Uterus (tissue), 4 donors: ENCODE measurements around the gene GP5. TPM values are rescaled to one million over a fixed set of nuclear protein-coding genes. Genes with fewer than 3 reads are reported as not detected.

Experiments
- DNase-seq, 2 donors: peaks; one replicate each; pipeline ENCODE4 v3.0.0-alpha.2; 2019 to 2020
- H3K27ac ChIP-seq, 2 donors: fragments of 200-600 bp; sonication (generic); 1 replicate in 1 of 2; 2 replicates in 1 of 2; pipeline ENCODE4 v1.5.1; 2016 to 2018
- H3K27me3 ChIP-seq, 2 donors: fragments of 200-600 bp; sonication (generic); one replicate each; pipeline ENCODE4 v1.5.1; 2018 to 2019; ENCODE audit warnings: control low read depth in 1 of 2
- H3K36me3 ChIP-seq, 2 donors: fragments of 200-600 bp; sonication (generic); one replicate each; pipeline ENCODE4 v1.5.1; 2019; ENCODE audit warnings: control low read depth in 1 of 2
- H3K4me1 ChIP-seq, 2 donors: fragments of 200-600 bp; sonication (generic); one replicate each; pipeline ENCODE4 v1.5.1; 2018 to 2019; ENCODE audit warnings: control low read depth in 1 of 2
- H3K4me3 ChIP-seq, 2 donors: fragments of 200-600 bp; sonication (generic); 1 replicate in 1 of 2; 2 replicates in 1 of 2; pipeline ENCODE4 v1.5.1; 2018 to 2019; ENCODE audit warnings: mild to moderate bottlenecking in 1 of 2
- H3K9me3 ChIP-seq, 2 donors: fragments of 200-600 bp; sonication (generic); one replicate each; pipeline ENCODE4 v1.5.1; 2019; ENCODE audit warnings: control low read depth in 1 of 2
- POLR2A ChIP-seq, 2 donors: fragments of 450-650 bp; IDR thresholded peaks; one replicate each; pipeline ENCODE4 v1.6.1; 2016; ENCODE audit warnings: antibody characterized with exemption in 2 of 2, mild to moderate bottlenecking in 1 of 2, moderate library complexity in 1 of 2
- intact Hi-C: fragments of 100-400 bp; cut with DNase I; formaldehyde crosslinking; loops from one replicate; pipeline ENCODE4 v1.15.1; 2023; ENCODE audit warnings: low total_unique reads
- total RNA-seq, 4 donors: library from RNA; depleted of rRNA in 3 of 4; stranded (reverse); fragments of >200 nt in 3 of 4; gene quantifications; one replicate each; pipeline versions ENCODE4 v1.1.0 to v1.2.4, GENCODE V29; 2014 to 2023
- TF ChIP-seq, protein P1 (sequence below), 4 experiments: fragments of 200-600 bp in 2 of 4; fragments of 450-650 bp in 2 of 4; sonication (generic) in 2 of 4; IDR thresholded peaks; one replicate each; pipeline ENCODE4 v1.5.1; 2016 to 2019; ENCODE audit warnings: antibody characterized with exemption in 4 of 4, mild to moderate bottlenecking in 2 of 4, moderate library complexity in 1 of 4
- donor health status: DM: yes; HTN: yes; CAD: no.

The GP5 gene
- total RNA-seq, 4 donors from 2014 or later, result 0.24 to 0.41 TPM; not detected in 2

DNA sequence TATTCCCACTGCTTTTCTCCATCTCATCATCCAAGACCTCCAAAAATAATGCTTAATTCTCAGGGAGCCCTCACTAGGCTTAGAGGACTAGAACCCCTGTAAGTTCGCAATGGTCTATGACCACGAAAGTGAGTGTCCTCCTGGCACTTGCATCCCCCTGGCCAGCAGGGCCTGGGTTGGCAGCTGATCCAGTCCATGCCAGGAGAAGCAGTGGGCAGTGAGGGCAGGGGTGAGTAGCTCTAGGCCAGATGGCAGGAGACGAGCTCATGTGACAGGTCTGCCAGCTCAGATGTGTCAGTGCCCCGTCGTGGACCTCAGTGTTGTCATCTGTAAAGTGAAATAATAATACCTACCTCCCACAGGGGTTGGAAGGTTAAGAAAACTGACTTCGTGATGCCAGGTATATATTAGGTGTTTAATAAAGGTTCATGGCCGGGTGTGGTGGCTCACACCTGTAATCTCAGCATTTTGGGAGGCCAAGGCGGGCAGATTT lies 11.1 kb downstream of the GP5 start:
- Histone ChIP-seq H3K4me1 (no peaks in the 10 kb centered on the region), H3K4me3 (no peak overlapping the region), H3K9me3 (no peaks in the 10 kb centered on the region), H3K27me3 (no peaks in the 10 kb centered on the region), H3K27ac (no peak overlapping the region), H3K36me3 (no peaks in the 10 kb centered on the region)
- intact Hi-C loops, result no loop called here
- no peak for TF ChIP-seq POLR2A (IDR thresholded peaks at IDR 0.05)
- TF ChIP-seq, protein P1, sequence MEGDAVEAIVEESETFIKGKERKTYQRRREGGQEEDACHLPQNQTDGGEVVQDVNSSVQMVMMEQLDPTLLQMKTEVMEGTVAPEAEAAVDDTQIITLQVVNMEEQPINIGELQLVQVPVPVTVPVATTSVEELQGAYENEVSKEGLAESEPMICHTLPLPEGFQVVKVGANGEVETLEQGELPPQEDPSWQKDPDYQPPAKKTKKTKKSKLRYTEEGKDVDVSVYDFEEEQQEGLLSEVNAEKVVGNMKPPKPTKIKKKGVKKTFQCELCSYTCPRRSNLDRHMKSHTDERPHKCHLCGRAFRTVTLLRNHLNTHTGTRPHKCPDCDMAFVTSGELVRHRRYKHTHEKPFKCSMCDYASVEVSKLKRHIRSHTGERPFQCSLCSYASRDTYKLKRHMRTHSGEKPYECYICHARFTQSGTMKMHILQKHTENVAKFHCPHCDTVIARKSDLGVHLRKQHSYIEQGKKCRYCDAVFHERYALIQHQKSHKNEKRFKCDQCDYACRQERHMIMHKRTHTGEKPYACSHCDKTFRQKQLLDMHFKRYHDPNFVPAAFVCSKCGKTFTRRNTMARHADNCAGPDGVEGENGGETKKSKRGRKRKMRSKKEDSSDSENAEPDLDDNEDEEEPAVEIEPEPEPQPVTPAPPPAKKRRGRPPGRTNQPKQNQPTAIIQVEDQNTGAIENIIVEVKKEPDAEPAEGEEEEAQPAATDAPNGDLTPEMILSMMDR (IDR thresholded peaks at IDR 0.05), result no peak
- DNase-seq, result no peak

DNA sequence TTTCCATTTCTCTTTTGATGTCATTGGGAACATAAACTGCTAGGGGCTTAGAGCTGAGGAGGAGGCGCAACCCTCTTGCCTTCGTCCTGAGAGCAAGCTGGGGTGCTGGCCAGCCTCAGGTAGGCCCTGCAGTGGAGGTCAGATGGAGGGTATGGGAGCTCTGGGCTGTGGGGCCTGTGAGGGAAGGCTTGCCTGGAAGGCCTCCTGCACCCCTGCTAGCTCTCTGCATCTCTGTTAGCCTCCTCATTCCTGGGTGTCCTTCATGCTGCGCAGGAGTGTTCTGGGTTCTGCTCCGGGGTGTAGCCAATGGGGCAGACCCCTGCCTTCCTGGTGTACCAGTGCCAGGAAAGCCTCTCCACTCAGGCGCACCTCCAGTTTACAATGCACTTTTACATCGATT lies 11.8 kb downstream of the GP5 start:
- H3K36me3 ChIP-seq, result no peaks in the 10 kb centered on the region
- DNase-seq, result no peak
- no peak overlapping the region for H3K27ac ChIP-seq
- no peak for TF ChIP-seq POLR2A (IDR thresholded peaks at IDR 0.05)
- TF ChIP-seq, protein P1 (IDR thresholded peaks at IDR 0.05), result no peak
- H3K4me1 ChIP-seq, result no peaks in the 10 kb centered on the region
- H3K4me3 ChIP-seq, result no peak overlapping the region
- H3K9me3 ChIP-seq, result no peaks in the 10 kb centered on the region
- intact Hi-C loops, result no loop called here
- no peaks in the 10 kb centered on the region for H3K27me3 ChIP-seq

DNA sequence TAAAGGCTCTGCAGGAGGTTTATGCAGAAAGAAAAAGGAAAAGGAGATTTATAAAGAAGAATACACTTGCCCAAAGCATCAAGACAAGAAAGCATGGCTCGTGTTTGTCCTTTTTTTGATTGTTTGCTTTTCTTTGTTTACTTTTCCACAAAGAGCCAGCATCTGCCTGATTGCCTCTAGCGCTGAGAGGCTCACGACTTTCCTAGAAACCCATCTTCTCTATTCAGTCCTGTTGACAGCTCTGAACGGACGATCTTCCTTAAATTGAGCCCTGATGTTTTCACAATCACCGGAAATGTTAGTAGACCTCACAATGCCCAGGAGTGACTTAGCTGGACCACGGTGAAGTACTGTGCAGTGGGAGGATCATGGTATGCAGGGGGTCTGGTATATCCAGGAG lies 12.4 kb downstream of the GP5 start:
- H3K9me3 ChIP-seq, result no peaks in the 10 kb centered on the region
- intact Hi-C loops, result no loop called here
- no peak overlapping the region for H3K27ac ChIP-seq
- TF ChIP-seq POLR2A (IDR thresholded peaks at IDR 0.05), result no peak
- TF ChIP-seq, protein P1 (IDR thresholded peaks at IDR 0.05), result no peak
- H3K4me3 ChIP-seq, result no peak overlapping the region
- no peaks in the 10 kb centered on the region for H3K36me3 ChIP-seq
- no peaks in the 10 kb centered on the region for H3K4me1 ChIP-seq
- H3K27me3 ChIP-seq, result no peaks in the 10 kb centered on the region
- DNase-seq, result no peak

GRCh38 chr3:194386066-194386465 lies 13.0 kb downstream of the GP5 start:
- intact Hi-C loops, result no loop called here
- no peak overlapping the region for H3K27ac ChIP-seq
- no peaks in the 10 kb centered on the region for H3K36me3 ChIP-seq
- H3K27me3 ChIP-seq, result no peaks in the 10 kb centered on the region
- TF ChIP-seq, protein P1 (IDR thresholded peaks at IDR 0.05), result no peak
- no peak for TF ChIP-seq POLR2A (IDR thresholded peaks at IDR 0.05)
- no peaks in the 10 kb centered on the region for H3K9me3 ChIP-seq
- no peak for DNase-seq
- no peaks in the 10 kb centered on the region for H3K4me1 ChIP-seq
- H3K4me3 ChIP-seq, result no peak overlapping the region

DNA sequence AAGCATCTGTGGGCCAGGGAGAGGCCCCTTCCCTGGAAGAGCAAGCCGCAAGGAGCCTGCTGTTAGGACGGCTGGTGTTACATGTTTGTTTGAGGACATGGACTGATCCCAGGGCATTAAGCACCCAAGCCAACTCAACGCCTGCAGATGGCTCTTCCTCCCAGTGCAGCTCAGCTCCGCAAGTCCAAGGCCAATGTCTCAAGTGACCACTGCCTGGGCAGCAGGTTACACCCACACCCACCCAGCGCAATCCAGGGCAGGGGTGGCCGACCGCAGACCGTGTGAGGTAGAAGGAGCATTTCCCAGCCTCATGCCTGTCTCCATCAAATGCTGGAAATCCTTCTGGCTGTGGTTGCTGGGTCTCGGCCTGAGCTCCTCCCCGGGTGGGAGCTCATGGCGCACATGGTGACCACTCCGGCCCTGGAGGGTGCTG lies 14.5 kb downstream of the GP5 start:
- no peaks in the 10 kb centered on the region for H3K27me3 ChIP-seq

DNA sequence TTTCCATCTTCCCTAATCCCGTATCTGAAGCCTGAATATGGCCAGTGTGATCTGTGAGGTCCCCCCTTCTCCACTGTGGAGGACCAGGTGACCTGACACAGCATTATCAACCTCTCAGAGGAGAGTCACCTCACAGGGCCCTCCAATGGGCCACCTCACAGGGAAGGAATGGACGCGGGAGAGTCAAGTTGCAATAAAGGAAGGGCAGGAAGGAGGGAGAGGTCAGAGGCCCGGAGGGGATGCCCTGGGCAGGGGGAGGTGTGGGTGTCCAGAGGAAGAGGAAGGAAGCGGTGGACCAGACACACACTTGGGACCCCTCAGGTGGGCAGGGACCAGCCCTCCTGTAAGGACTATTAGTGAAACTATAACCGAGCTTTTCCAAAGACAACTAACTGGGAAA lies 14.9 kb downstream of the GP5 start:
- no peak overlapping the region for H3K27ac ChIP-seq
- H3K4me1 ChIP-seq, result no peaks in the 10 kb centered on the region
- no peak overlapping the region for H3K4me3 ChIP-seq
- H3K36me3 ChIP-seq, result no peaks in the 10 kb centered on the region
- no peak for DNase-seq
- intact Hi-C loops, result no loop called here
- TF ChIP-seq, protein P1 (IDR thresholded peaks at IDR 0.05), result no peak
- no peak for TF ChIP-seq POLR2A (IDR thresholded peaks at IDR 0.05)
- H3K9me3 ChIP-seq, result no peaks in the 10 kb centered on the region
- no peaks in the 10 kb centered on the region for H3K27me3 ChIP-seq

More for the DNA sequence above, 14.5 kb downstream of the GP5 start:
- Histone ChIP-seq H3K9me3 (no peaks in the 10 kb centered on the region), H3K27ac (no peak overlapping the region), H3K36me3 (no peaks in the 10 kb centered on the region), H3K4me3 (no peak overlapping the region), H3K4me1 (no peaks in the 10 kb centered on the region)
- no peak for DNase-seq
- no peak for TF ChIP-seq POLR2A (IDR thresholded peaks at IDR 0.05)
- intact Hi-C loops, result no loop called here
